HG03108 (cell line): Measurements from ENCODE around the gene RAE1.
A peak's percentile ranks its signal among the peaks of the same experiment; 100 is the strongest.

ENCODE experiments used
- ATAC-seq: cut with Tn5 transposase; IDR thresholded peaks from one replicate; pipeline ENCODE4 v1.9.1; 2021; ENCODE audit warnings: moderate library complexity; ENCODE audit not compliant: unreplicated experiment

Gene RAE1

DNA sequence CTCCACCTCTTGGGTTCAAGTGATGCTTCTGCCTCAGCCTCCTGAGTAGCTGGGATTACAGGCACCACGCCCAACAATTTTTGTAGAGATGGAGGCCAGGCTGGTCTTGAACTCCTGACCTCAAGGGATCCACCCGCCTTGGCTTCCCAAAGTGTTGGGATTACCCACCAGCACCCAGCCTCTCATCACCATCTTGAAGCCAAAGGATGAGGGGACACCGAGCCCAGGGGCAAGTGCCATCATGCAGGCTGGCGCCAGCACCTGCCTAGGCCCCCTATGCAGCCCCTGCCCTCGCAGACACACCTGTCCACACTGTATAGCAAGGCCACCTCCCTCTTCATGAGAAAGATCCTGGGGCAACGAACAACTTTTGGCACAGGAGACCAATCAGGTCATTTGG lies 34.9 kb downstream of the RAE1 start:
- ATAC-seq: no peak

DNA sequence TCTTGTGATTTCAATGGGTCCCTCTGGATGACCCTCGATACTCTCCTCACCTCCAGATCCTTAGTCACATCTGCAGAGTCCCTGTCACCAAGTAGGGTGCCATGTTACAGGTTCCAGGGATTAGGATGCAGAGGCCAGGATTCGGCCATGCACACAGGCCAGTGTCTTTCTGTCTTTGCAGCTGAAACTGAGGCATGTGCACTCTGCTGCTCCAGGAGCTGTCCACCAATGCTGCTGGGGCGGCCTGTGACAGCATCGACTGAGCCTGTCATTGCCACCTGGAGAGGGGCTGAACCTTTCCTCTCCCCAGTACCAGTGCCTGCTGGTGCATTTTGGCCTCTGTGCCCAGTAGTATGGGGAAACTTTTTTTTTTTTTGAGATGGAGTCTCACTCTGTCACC lies 35.7 kb downstream of the RAE1 start:
- ATAC-seq: no peak

GRCh38 chr20:57387463-57387862 lies 36.4 kb downstream of the RAE1 start:
- no peak for ATAC-seq

- ATAC-seq: no peak
These were observed 36.9 kb downstream of the RAE1 start for GRCh38 chr20:57387945-57388371.

GRCh38 chr20:57388953-57389694 lies 38.1 kb downstream of the RAE1 start:
- peak; percentile 29 for ATAC-seq

DNA sequence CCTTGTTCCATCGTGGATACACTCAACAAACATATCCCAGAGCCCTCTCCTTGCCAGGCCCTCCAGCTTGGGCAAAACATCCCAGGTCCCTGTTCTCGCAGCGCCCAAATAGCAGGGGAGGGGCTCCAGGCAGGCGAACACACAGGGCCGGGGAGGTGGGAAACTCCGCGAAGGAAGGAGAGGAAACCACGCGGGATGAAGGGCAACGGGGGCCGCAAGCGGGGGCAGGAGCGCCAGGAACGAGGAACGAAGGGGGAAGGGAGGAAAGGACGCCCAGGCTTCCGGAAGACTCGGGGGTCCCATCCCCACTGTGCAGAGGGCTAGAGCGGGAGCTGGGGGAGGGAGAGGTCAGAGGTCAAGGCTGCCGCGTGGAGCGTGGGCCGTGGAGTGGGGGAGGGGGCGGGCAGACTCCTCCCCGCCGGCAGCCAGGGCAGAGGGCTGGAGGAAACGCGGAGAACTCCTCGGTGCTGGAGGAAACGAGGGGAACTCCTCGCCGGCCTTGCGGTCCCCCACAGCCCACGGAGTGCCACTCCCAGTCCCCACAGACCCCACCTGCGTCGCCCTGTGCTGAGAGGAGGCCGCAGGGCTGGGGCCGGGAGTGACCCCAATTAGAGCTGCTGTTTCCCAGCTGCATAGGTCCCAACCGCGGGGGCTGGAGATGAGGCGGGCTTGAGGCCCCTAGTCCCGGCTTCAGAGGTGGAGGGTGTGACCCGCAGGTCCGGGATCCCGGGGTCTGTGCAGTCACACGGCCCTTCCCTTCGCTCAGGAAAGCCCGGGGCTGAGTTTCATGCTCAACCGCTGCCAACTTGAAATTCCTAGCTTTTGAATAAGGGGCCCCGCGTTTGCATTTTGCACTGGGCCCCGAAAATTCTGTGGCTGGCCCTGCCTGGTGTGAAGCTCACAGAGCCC lies 38.9 kb downstream of the RAE1 start:
- no peak for ATAC-seq

DNA sequence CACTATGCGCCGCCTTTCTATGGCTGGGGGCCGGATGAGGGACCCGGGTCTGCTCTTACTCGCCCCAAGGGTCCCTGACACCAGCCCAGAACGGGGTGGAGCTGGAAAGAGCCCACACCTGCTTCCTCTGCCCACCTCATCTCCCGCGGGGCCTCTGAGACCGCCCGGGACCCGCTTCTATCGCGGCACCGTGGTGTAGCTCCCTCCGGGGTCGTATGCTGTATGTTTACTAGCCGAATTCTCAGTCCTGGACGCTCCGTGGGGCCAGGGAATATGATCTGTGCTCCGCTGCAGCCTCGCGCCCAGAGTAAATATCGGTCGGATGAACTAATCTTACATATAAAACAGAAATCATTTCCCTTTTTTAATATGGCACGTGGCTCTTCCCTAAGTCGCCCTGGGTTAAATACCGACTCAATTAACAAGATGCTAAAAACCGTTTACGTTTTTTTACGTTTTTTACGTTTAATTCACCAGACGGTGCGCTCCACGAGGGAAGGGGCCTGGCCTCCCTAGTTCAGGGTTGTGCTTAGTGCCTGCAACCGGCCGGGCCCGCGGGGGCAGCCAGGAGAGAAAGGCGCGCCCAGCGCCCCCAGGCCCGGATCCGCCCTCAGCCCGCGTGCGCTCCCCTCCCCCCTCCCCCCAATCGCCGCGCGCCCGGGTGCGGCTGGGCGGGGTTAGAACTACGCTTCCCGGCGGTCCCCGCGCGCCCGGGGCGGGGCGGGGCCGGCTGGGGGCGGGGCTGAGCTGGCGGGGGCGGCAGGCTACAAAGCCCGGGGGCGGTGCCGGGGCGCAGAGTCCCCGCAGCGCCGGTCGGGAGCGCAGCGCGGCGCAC lies 39.8 kb downstream of the RAE1 start, which contains the start of gene RBM38:
Gene RBM38, plus strand, starts transcription at position 793 of the 835 bp plus-strand sequence. CDS start 186 bp downstream, outside the sequence.
- no peak for ATAC-seq

DNA sequence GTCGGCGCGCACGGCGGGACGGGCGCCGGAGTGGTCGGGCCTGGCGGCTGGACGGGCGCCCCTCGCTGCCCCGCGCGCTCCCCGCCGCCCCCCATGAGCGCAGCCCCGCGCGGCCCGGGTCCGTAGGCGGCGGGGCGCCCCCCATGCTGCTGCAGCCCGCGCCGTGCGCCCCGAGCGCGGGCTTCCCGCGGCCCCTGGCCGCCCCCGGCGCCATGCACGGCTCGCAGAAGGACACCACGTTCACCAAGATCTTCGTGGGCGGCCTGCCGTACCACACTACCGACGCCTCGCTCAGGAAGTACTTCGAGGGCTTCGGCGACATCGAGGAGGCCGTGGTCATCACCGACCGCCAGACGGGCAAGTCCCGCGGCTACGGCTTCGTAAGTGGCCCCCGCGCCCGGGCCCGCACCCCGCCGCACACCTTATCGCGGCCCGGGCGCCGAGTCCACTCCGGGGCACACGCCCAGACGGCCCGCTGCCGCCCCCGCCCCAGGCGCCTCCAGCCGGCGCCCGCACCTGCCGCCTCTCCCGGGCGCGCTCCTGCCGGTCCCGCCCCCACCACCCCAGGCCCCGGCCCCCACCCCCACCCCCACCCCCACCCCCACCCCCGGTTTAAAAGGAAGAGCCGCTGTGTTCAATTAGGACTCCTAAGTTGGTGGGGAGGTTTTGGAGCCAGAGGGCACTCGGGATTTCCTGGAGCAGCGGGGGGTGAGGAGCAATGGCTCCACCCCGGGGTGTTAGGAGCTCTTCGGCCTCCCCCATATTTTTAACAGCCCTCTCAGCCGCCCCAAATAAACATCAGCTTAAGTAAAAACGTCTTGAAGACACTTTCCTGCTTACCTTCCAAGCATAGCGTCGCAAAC lies 40.6 kb downstream of the RAE1 start:
- ATAC-seq: no peak

- ATAC-seq: no peak
These were observed 41.6 kb downstream of the RAE1 start for GRCh38 chr20:57392512-57393271.

DNA sequence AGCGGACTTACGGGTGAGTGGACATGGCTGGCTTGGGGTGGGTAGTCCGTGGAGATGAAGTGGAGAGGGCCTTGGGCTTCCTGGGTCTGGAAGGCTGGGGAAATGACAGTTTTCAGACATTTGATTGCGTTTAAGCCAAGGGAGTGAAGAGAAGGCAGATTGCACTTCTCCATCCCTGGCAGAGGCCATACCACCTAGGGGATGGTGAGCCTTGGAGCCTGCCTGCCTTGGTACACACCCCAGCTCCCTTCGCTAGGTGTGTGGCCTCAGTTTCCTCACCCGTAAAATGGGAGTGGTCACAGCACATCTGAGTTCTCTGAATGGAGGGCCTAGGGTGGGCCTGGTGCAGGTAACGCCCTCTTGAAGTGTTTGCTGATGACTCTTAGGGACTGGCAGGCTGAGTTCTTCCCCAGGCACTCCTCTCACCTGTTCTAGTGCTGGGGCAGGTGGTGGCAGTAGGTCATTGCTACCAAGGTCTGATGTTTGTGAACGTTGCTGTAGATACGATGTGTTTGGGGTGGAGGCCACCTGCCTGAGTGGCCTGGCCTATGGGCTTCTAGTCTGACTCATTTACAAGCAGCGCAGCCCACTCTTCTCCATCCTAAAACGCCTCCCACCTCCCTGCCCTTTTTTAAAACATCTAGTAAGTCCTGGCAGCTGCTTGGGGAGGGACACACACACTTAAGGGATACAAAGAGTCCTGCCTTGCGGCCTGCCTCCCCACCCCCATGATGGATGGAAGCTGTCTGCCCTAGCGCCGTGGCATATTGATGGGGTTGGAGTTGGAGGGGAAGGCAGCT lies 42.5 kb downstream of the RAE1 start:
- no peak for ATAC-seq

DNA sequence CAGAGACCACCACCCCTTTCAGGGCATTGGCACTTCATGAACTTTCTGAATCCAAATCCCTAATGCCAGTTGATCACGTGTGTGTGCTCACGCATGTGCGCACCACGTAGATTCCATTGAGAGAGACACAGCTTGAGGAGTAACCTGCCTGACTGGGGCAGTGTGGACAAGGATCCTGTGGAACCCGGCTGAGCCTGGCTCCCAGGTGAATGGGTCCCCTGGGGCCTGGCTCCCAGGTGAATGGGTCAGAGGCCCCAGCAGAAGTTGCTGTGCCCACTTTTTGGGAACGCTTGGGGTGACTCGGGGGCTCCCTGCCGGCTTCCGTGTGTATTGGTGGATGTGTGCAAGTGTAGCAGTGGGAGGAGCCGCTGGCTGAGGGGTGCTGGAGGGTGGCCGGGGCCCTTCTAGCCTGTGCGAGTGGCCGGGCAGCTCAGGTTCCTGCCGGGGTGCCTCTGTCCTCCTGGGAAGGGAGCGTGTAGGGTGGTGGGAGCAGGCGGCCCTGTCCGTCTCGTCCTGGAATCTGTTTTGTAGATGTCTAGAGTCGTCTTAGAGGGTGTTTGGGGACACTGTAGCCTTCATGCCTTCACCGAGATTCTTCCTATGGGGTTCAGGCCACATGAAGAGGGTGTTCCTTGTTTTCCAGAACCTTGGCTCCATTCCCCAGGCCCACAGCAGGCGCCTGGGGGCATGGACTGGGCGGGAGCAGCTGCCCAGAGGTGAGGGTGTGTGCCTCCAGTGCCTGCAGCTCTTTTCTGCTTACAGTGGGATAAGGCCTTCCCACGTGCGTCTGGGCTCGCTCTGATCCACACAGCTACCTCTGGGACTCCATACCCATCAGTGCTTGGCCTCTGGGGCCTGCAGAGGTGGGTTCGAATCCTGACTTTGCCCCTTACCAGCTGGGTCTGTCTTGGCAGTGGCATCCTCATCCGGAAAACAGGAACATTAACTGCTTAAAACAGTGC lies 43.3 kb downstream of the RAE1 start:
- no peak for ATAC-seq

- no peak for ATAC-seq
These were observed 44.3 kb downstream of the RAE1 start for GRCh38 chr20:57395111-57395966.

- no peak for ATAC-seq
These were observed 45.3 kb downstream of the RAE1 start for GRCh38 chr20:57396212-57396983.

GRCh38 chr20:57396984-57397692 lies 46.1 kb downstream of the RAE1 start:
- ATAC-seq: no peak

- ATAC-seq: no peak
These were observed 46.6 kb downstream of the RAE1 start for GRCh38 chr20:57397693-57398108.
